Coronary artery (tissue), 2 donors: ENCODE results near the gene CERS5.

ENCODE experiments used
- DNase-seq: peaks from one replicate; pipeline ENCODE4 v3.0.0-alpha.2; 2017; ENCODE audit warnings: low spot score
- H3K27ac ChIP-seq, 2 donors: fragments of 200-600 bp; sonication (generic); one replicate each; pipeline ENCODE4 v1.5.1; 2016 to 2019
- H3K4me3 ChIP-seq: fragments of 200-600 bp; sonication (generic); 2 replicates; pipeline ENCODE4 v1.5.1; 2016; ENCODE audit warnings: mild to moderate bottlenecking, moderate library complexity
- CTCF ChIP-seq: fragments of 200-600 bp; sonication (generic); IDR thresholded peaks from one replicate; pipeline ENCODE4 v1.5.1; 2019; ENCODE audit warnings: antibody characterized with exemption

The CERS5 gene

GRCh38 chr12:50104417-50105366 lies 62.5 kb downstream of the CERS5 start:
- no peak for TF ChIP-seq CTCF
- DNase-seq, result no peak
- Histone ChIP-seq H3K27ac (no peak overlapping the region), H3K4me3 (no peak overlapping the region)

DNA sequence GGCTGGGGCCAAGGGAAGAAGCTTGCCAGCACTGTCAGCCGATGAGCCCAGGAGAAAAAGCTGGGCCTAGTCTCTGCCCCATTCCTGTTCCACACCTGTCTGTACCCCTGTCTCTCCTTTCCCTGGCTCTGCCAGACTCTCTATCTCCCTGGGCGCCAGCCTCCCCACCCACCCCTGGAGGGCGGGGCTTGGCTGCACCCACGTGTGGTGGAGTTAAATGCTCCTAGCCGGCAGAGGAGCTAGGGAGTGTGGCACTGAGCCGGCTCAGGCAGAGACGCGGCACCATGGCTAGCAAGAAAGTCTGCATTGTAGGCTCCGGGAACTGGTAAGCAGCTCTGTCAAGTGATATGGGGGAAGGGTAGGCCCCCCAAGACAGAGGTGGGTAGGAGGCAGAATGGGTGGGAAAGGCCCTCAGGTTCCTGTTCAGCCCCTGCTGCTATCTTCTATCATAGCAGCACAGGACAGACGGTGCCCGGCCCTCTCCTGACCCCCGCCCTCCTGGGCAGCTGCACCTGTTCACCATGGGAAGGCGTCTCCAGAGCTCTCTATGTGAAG lies 63.3 kb downstream of the CERS5 start, which contains the start of gene GPD1:
TSS of gene GPD1 (plus strand) at position 242 of the 555 bp plus-strand sequence. CDS start at position 285, 43 bp downstream.
- no peak for TF ChIP-seq CTCF
- peak within 1 kb of the TSS in 1 of 2 donors; percentile 25 for H3K27ac ChIP-seq
- peak within 1 kb of the TSS; percentile 22 for H3K4me3 ChIP-seq
- no peak for DNase-seq

- Histone ChIP-seq H3K27ac (peak overlapping the region in 1 of 2 donors; percentile 25), H3K4me3 (no peak overlapping the region)
- TF ChIP-seq CTCF, result no peak
- no peak for DNase-seq
Observed at GRCh38 chr12:50103351-50103750, 63.8 kb downstream of the CERS5 start.

DNA sequence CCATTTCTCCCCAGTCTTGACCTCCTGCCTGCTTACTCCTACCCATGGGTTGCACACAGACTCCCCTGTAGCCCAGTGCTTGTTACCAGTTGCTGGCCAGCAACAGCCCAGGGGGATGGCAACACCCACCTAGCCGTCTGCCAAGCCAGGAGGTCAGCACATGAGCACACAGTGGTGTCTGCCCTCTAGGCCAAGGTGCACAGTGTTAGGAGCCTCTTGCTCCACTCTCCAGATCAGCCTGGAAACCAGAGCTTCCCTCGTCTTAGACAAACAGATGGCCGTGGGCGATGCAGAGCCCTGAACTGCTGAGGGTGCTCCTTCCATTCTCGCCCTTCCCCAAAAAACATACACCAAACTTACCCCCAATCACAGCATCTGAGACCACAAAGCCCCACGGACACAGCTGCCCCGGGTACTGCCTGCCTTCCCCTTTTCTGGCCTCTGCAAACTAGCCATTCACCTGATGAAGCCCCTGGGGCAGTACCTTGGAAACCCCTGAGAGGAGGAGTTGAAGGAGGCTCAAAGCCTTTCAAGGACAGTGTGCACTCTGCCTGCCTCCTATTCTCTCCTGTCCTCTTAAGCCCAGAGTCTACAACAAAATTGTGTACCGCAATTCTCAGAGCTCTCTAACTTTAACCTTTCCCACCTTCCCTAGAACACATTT lies 64.4 kb downstream of the CERS5 start:
- DNase-seq, result no peak
- TF ChIP-seq CTCF, result no peak
- H3K4me3 ChIP-seq, result no peak overlapping the region
- peak overlapping the region in 1 of 2 donors; percentile 25 for H3K27ac ChIP-seq

DNA sequence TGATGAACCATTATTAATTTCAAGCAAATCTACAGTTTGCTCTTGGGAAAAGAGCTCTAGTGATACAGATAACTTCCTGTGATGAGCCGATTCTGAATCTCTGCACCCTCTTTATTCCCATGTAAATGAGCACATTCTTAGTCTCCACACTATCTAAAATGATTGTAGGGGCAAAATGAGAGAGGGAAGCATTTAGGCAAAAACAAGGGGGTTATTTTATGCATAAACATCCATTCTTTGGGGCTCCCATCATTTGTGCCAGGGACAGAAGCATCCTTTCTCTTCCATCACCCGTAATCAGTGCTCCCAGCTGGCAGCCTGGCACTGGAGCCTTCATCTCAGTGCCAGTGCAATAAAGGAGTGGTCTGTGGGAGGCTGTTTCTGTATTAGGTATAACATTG lies 65.0 kb downstream of the CERS5 start:
- TF ChIP-seq CTCF, result no peak
- Histone ChIP-seq H3K4me3 (no peak overlapping the region), H3K27ac (no peak overlapping the region)
- no peak for DNase-seq

DNA sequence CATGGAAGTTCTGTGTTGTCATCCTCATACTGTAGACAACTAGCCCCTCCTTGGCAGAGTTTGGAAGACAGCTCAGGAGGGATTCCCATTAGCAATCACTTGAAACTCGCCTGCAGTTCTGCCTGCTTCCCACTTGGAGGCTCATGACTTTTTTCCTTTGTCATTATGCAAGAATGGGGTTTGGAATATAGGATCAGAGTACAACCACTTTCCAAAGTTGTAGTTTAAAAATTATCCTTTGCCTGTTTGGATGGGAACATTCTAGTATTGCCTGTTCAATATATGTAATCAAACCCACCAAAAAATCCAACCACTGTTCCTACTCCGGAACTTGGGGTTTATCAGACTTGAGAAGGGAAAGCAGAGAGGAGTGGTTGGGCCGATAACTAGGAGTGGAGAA lies 65.5 kb downstream of the CERS5 start:
- no peak overlapping the region for H3K4me3 ChIP-seq
- TF ChIP-seq CTCF, result peak; percentile 34
- no peak overlapping the region for H3K27ac ChIP-seq
- DNase-seq, result no peak
